H9 (cell line): ENCODE measurements around the gene LDLRAD4. TPM values are rescaled to one million over a fixed set of nuclear protein-coding genes. Genes with fewer than 3 reads are reported as not detected.

Source experiments
- DNase-seq: peaks from one replicate; pipeline ENCODE4 v3.0.0-alpha.2; 2017
- H2AFZ ChIP-seq: one replicate; pipeline ENCODE4 v1.6.1; 2013; ENCODE audit warnings: mild to moderate bottlenecking, low read length, control low read depth, moderate library complexity
- H2AK5ac ChIP-seq: 2 replicates; pipeline ENCODE4 v1.6.1; 2013; ENCODE audit warnings: low read length, control low read depth, mixed read lengths; ENCODE audit not compliant: insufficient read length
- H2BK120ac ChIP-seq: one replicate; pipeline ENCODE4 v1.6.1; 2013; ENCODE audit warnings: low read depth, mild to moderate bottlenecking, low read length, control low read depth, inconsistent platforms; ENCODE audit not compliant: poor library complexity, severe bottlenecking
- H2BK12ac ChIP-seq: 2 replicates; pipeline ENCODE4 v1.6.1; 2013; ENCODE audit warnings: low read length, control low read depth, mixed read lengths, low read depth; ENCODE audit not compliant: insufficient read length
- H2BK15ac ChIP-seq: 2 replicates; pipeline ENCODE4 v1.6.1; 2013; ENCODE audit warnings: low read depth, low read length, control low read depth
- H2BK20ac ChIP-seq: one replicate; pipeline ENCODE4 v1.6.1; 2013; ENCODE audit warnings: low read depth, mild to moderate bottlenecking, low read length, control low read depth, inconsistent platforms; ENCODE audit not compliant: poor library complexity, severe bottlenecking
- H2BK5ac ChIP-seq: 2 replicates; pipeline ENCODE4 v1.6.1; 2013; ENCODE audit warnings: low read length, control low read depth, mixed read lengths; ENCODE audit not compliant: insufficient read length
- H3K14ac ChIP-seq: 2 replicates; pipeline ENCODE4 v1.6.1; 2013; ENCODE audit warnings: low read length, control low read depth; ENCODE audit not compliant: insufficient read depth
- H3K18ac ChIP-seq: 2 replicates; pipeline ENCODE4 v1.6.1; 2013; ENCODE audit warnings: low read depth, mild to moderate bottlenecking, mixed read lengths, low read length, control low read depth; ENCODE audit not compliant: insufficient read length
- H3K23ac ChIP-seq: 2 replicates; pipeline ENCODE4 v1.6.1; 2013; ENCODE audit warnings: low read length, control low read depth, mixed read lengths, low read depth; ENCODE audit not compliant: insufficient read length
- H3K23me2 ChIP-seq: 2 replicates; pipeline ENCODE4 v1.6.1; 2013; ENCODE audit warnings: low read depth, mild to moderate bottlenecking, mixed read lengths, low read length, control low read depth; ENCODE audit not compliant: insufficient read length, poor library complexity, severe bottlenecking
- H3K27ac ChIP-seq: 2 replicates; pipeline ENCODE4 v1.5.1; 2013; ENCODE audit warnings: low read length, control low read depth, mixed read lengths, low read depth; ENCODE audit not compliant: insufficient read length
- H3K27me3 ChIP-seq: 2 replicates; pipeline ENCODE4 v1.6.1; 2013; ENCODE audit warnings: low read length, control low read depth, inconsistent platforms; ENCODE audit not compliant: insufficient read depth
- H3K4ac ChIP-seq: 2 replicates; pipeline ENCODE4 v1.6.1; 2013; ENCODE audit warnings: low read depth, mild to moderate bottlenecking, control low read depth, inconsistent platforms, low read length, moderate library complexity
- H3K4me1 ChIP-seq: 2 replicates; pipeline ENCODE4 v1.6.1; 2013; ENCODE audit warnings: low read length, control low read depth, inconsistent platforms; ENCODE audit not compliant: insufficient read depth
- H3K4me2 ChIP-seq: 2 replicates; pipeline ENCODE4 v1.6.1; 2013; ENCODE audit warnings: low read length, control low read depth, mixed read lengths; ENCODE audit not compliant: insufficient read length, insufficient read depth
- H3K56ac ChIP-seq: 2 replicates; pipeline ENCODE4 v1.6.1; 2013; ENCODE audit warnings: low read depth, mild to moderate bottlenecking, mixed read lengths, low read length, control low read depth; ENCODE audit not compliant: insufficient read length
- H3K79me1 ChIP-seq: 2 replicates; pipeline ENCODE4 v1.6.1; 2013; ENCODE audit warnings: low read depth, mild to moderate bottlenecking, moderate library complexity, low read length, control low read depth, inconsistent platforms; ENCODE audit not compliant: insufficient read depth, poor library complexity, severe bottlenecking
- H3K79me2 ChIP-seq: 2 replicates; pipeline ENCODE4 v1.6.1; 2013; ENCODE audit warnings: low read length, control low read depth, inconsistent platforms; ENCODE audit not compliant: insufficient read depth
- H3K9ac ChIP-seq: 2 replicates; pipeline ENCODE4 v1.6.1; 2013; ENCODE audit warnings: low read length, control low read depth, mixed read lengths; ENCODE audit not compliant: insufficient read length; ENCODE audit errors: extremely low read depth
- H3K9me3 ChIP-seq: one replicate; pipeline ENCODE4 v1.6.1; 2013; ENCODE audit warnings: low read depth, low read length, inconsistent platforms; ENCODE audit not compliant: control insufficient read depth
- H3T11ph ChIP-seq: one replicate; pipeline ENCODE4 v1.6.1; 2013; ENCODE audit warnings: mild to moderate bottlenecking, low read length, control low read depth, inconsistent platforms
- H4K20me1 ChIP-seq: one replicate; pipeline ENCODE4 v1.6.1; 2013; ENCODE audit not compliant: control insufficient read depth, insufficient read length, insufficient read depth
- H4K5ac ChIP-seq: 2 replicates; pipeline ENCODE4 v1.6.1; 2013; ENCODE audit warnings: low read depth, mild to moderate bottlenecking, mixed read lengths, low read length, control low read depth; ENCODE audit not compliant: insufficient read length
- H4K8ac ChIP-seq: replicated peaks from 2 replicates; pipeline ENCODE4 v1.6.1; 2013; ENCODE audit warnings: low read length, control low read depth, mixed read lengths, low read depth; ENCODE audit not compliant: insufficient read length
- H4K91ac ChIP-seq: 2 replicates; pipeline ENCODE4 v1.6.1; 2013; ENCODE audit warnings: low read depth, mild to moderate bottlenecking, moderate library complexity, mixed read lengths, low read length, control low read depth; ENCODE audit not compliant: insufficient read length
- H3K27ac Mint-ChIP-seq, 3 experiments: 2 replicates in 2 of 3; 3 replicates in 1 of 3; pipeline ENCODE4 v1.8.0; 2020 to 2021; ENCODE audit warnings: mixed read lengths in 3 of 3, mild to moderate bottlenecking in 1 of 3, moderate library complexity in 1 of 3
- H3K27me3 Mint-ChIP-seq: 2 replicates; pipeline ENCODE4 v1.8.0; 2021; ENCODE audit warnings: low read depth, mild to moderate bottlenecking, moderate library complexity, mixed read lengths
- H3K36me3 Mint-ChIP-seq, 3 experiments: 2 replicates in 2 of 3; 3 replicates in 1 of 3; pipeline ENCODE4 v1.8.0; 2020 to 2021; ENCODE audit warnings: low read depth in 3 of 3, mixed read lengths in 3 of 3; ENCODE audit not compliant: insufficient read depth in 1 of 3
- H3K4me1 Mint-ChIP-seq, 2 experiments: 2 replicates each; pipeline ENCODE4 v1.8.0; 2020; ENCODE audit warnings: mixed read lengths in 2 of 2
- H3K4me3 Mint-ChIP-seq, 2 experiments: 2 replicates in 1 of 2; 3 replicates in 1 of 2; pipeline ENCODE4 v1.8.0; 2020 to 2021; ENCODE audit warnings: mild to moderate bottlenecking in 2 of 2, mixed read lengths in 2 of 2, moderate library complexity in 1 of 2
- H3K9me3 Mint-ChIP-seq, 2 experiments: 2 replicates in 1 of 2; 3 replicates in 1 of 2; pipeline ENCODE4 v1.8.0; 2020; ENCODE audit warnings: mild to moderate bottlenecking in 2 of 2, mixed read lengths in 2 of 2, moderate library complexity in 1 of 2
- CTCF ChIP-seq: fragments of 200-600 bp; sonication (generic); conservative IDR thresholded peaks from 3 replicates; pipeline ENCODE4 v1.8.0; 2021; ENCODE audit warnings: antibody characterized with exemption, mild to moderate bottlenecking
- WGBS: extraction: QIAGEN DNeasy Blood & Tissue Kit; methylation state at CpG from one replicate; pipeline ENCODE4 v1.1.7; 2013; ENCODE audit warnings: missing lambda C conversion rate, low lambda C conversion rate, mixed read lengths; ENCODE audit not compliant: insufficient read length; ENCODE audit errors: extremely low coverage; 5-methylcytosine and 5-hydroxymethylcytosine counted together
- total RNA-seq: library from RNA; stranded (reverse); gene quantifications from 2 replicates; pipeline ENCODE4 v1.2.1, GENCODE V29; 2021

LDLRAD4 gene
- total RNA-seq, 1 experiment from 2014 or later: 3.9 TPM

- Histone ChIP-seq H3K79me1 (no peaks in the 10 kb centered on the region), H3K23me2 (no peaks in the 10 kb centered on the region), H4K20me1 (no peaks in the 10 kb centered on the region), H2AFZ (no peak overlapping the region), H2BK15ac (no peak overlapping the region), H3K4me2 (no peak overlapping the region), H3K9ac (no peak overlapping the region), H3K27me3 (no peaks in the 10 kb centered on the region), H3K18ac (no peak overlapping the region), H4K5ac (no peak overlapping the region), H2BK20ac (no peak overlapping the region), H3K4me1 (no peaks in the 10 kb centered on the region), H3K79me2 (no peaks in the 10 kb centered on the region), H3K4ac (no peak overlapping the region), H3K9me3 (no peaks in the 10 kb centered on the region), H3K56ac (no peak overlapping the region), H3K14ac (no peak overlapping the region), H3K23ac (no peak overlapping the region), H2AK5ac (no peak overlapping the region), H2BK120ac (no peak overlapping the region), H4K8ac (no peak overlapping the region), H3K27ac (no peak overlapping the region), H4K91ac (no peak overlapping the region), H2BK12ac (no peak overlapping the region), H2BK5ac (no peak overlapping the region), H3T11ph (no peak overlapping the region)
- no peaks in the 10 kb centered on the region for H3K9me3 Mint-ChIP-seq
- DNase-seq: no peak
- peaks cover 2% of the 10 kb centered on the region in 2 experiments; a peak in 2 of 4 replicates for H3K4me1 Mint-ChIP-seq
- H3K36me3 Mint-ChIP-seq: no peaks in the 10 kb centered on the region
- WGBS: no CpG with 5 or more reads among the region's 3 CpGs
- H3K4me3 Mint-ChIP-seq: no peak overlapping the region
- no peak overlapping the region for H3K27ac Mint-ChIP-seq
- H3K27me3 Mint-ChIP-seq: no peaks in the 10 kb centered on the region; the same call in 1 of the 2 replicates
- no peak for TF ChIP-seq CTCF
Observed at GRCh38 chr18:13555865-13556264, 337.3 kb downstream of the LDLRAD4 start.
